Stimulated activated CD4-positive, alpha-beta T cell treated with anti-CD3 and anti-CD28 coated beads, TNF-alpha, amount 100 ng/mL, for 4 hours (primary cell): Measurements from ENCODE around the gene MYO7B.

Experiments
- DNase-seq, 3 experiments: peaks; one replicate each; pipeline ENCODE4 v3.0.0-alpha.2; 2020; ENCODE audit warnings: low read depth in 3 of 3

The MYO7B gene

DNA sequence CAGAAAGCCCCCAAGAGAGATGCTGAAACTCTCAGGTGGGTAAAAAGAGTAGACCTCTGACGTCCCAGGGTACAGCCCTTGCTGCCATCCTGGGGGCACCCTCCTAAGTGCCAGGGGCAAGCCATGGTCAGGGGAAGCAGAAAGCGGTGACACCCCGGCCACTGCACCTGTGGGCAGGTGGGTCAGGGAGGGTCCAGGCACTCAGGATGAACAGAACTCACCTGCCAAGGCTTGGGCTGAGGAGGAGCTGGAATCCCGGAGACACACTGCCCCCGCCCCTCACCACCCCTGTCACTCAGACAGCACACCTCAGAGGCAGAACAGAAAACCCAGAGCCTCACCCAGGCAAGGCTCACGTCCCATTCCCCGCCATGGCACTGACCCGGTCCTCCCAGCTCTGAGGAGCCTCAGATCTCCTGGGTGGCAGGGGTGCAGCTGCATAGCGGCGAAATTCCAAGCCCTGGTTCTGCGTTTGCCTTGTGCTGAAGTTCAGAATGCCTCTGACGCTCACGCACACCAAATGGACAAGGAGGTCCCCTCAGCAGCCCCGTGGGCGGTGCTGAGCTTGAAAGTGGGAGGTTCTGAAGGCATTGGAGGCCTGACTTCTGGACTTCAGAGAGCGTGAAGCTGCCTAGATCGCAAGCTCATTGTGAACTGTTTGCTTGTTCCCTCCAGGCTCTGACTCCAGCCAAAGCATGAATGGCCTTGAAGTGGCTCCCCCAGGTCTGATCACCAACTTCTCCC is 114.7 kb downstream of the MYO7B start:
- DNase-seq, result no peak

DNA sequence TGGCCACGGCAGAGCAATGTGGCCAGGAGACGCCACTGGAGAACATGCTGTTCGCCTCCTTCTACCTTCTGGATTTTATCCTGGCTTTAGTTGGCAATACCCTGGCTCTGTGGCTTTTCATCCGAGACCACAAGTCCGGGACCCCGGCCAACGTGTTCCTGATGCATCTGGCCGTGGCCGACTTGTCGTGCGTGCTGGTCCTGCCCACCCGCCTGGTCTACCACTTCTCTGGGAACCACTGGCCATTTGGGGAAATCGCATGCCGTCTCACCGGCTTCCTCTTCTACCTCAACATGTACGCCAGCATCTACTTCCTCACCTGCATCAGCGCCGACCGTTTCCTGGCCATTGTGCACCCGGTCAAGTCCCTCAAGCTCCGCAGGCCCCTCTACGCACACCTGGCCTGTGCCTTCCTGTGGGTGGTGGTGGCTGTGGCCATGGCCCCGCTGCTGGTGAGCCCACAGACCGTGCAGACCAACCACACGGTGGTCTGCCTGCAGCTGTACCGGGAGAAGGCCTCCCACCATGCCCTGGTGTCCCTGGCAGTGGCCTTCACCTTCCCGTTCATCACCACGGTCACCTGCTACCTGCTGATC is 115.4 kb downstream of the MYO7B start:
- DNase-seq, result no peak

DNA sequence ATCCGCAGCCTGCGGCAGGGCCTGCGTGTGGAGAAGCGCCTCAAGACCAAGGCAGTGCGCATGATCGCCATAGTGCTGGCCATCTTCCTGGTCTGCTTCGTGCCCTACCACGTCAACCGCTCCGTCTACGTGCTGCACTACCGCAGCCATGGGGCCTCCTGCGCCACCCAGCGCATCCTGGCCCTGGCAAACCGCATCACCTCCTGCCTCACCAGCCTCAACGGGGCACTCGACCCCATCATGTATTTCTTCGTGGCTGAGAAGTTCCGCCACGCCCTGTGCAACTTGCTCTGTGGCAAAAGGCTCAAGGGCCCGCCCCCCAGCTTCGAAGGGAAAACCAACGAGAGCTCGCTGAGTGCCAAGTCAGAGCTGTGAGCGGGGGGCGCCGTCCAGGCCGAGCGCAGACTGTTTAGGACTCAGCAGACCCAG is 115.9 kb downstream of the MYO7B start:
- no peak for DNase-seq

- DNase-seq, result no peak
Observed at GRCh38 chr2:127651971-127652550, 116.6 kb downstream of the MYO7B start.

DNA sequence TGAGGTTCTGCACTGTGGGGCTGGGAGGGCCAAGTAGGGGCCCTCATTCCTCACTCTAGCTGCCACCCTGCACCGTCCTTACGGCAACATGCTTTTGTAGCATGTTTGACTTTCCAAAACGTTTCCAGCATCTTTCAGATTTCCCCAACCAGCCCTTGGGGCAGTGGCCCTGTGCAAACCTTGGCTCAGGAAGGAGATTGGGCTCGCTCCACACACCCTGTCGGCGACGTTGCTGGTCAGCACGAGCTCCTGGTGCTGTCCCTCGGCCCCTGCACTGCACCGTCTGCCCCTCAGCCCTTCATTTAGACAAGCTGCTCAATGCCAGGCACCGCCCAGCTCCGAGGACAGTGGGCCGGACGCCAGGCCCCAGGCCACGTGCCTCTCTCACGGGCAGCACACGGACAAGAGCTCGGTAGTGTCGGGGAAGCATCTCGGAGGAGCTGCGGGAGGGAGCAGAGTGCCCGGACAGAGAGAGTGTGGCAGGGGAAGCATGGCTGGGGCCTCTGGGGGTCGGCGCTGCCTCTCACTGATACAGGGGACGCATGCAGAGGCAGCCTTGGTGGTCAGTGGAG is 117.4 kb downstream of the MYO7B start:
- no peak for DNase-seq

- DNase-seq, result no peak
Observed at GRCh38 chr2:127653421-127654083, 118.1 kb downstream of the MYO7B start.

- no peak for DNase-seq
Observed at GRCh38 chr2:127654084-127654837, 118.8 kb downstream of the MYO7B start.

- no peak for DNase-seq
Observed at GRCh38 chr2:127654838-127655175, 119.3 kb downstream of the MYO7B start.

DNA sequence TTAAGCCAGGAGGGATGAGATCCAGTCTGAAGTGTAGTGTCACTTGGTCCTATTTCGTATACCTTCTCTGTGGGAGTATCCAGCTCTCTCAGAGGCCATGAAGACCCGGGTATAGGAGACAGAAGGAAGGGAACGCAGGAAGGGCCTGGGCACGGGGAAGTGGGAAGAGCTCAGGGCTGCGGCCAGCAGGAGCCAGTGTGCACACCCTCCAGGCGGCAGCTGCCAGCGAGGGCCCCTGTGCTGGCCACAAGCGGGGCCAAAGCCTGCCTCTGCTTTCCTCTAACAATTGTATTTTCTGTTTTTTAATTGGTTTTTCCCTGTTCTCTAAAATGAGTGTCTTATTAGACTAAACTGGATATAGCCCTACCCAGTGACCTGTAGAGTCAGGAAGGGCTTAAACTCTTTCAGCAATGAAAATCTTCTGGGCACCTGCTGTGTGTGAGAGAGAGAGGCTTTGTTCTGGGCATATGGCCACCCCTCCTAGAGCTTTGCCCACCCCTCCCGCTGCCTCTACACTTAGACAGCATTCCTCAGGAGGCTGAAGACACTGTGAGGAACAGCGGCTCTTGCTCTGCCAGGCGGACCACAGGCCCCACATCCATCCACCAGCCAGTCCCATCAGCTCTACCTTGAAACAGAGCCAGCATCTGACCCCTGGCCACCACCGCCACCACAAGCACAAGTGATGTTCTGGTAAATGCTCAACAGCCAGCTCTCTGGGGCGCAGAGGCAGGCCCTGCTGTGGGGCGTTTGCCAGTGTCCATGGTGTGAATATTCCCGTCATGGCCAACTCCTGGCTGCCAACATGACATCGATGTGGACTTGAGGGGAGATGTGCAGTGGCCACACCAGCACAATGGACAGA is 120.0 kb downstream of the MYO7B start:
- no peak for DNase-seq

DNA sequence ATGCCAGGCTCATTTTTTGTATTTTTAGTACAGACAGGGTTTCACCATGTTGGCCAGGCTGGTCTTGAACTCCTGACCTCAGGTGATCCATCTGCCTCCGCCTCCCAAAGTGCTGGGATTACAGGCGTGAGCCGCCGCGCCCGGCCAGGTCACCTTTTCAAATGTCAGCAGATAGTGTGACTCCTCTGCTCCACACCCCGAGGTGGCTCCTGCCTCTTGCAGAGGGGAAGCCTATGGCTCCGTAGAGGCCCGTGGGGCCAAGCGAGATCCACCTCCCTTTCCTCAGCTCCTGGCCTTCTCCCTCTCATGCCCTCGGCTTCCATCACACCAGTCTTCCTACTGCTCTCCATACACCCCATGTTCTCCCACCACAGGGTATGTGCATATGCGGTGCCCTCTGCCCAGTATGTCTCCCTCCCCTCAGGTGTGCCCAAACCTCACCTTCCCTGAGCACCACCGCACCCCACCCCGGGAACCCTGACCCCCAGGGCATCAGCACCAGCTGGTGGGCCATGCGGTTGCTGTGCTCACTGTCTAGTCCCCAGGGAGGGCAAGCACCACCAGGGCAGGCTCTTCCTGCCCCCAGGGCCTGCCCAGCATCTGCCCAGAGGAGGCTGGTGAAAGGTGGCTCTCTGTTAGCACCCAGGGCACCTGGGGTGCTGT is 121.2 kb downstream of the MYO7B start:
- DNase-seq, result no peak

DNA sequence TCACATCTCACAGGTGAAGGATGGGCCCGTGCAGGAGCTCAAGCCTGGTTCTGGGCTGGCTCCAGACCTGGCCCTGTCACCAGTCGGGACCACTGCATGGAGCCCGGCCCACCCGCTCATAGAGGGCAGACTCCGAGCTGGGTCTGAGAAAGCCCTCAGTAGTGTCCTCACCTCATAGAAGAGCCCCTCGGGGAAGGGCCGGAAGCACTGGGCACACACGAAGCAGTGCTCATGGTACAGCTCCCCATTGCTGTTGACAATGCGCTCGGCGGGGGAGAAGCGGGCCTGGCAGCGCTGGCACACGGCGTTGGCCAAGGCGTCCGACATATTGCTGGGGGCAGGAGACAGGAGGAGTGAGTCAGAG is 121.7 kb downstream of the MYO7B start:
- DNase-seq, result no peak

GRCh38 chr2:127658146-127658545 is 122.7 kb downstream of the MYO7B start:
- DNase-seq, result no peak

GRCh38 chr2:127658641-127659407 is 123.3 kb downstream of the MYO7B start:
- DNase-seq, result no peak

DNA sequence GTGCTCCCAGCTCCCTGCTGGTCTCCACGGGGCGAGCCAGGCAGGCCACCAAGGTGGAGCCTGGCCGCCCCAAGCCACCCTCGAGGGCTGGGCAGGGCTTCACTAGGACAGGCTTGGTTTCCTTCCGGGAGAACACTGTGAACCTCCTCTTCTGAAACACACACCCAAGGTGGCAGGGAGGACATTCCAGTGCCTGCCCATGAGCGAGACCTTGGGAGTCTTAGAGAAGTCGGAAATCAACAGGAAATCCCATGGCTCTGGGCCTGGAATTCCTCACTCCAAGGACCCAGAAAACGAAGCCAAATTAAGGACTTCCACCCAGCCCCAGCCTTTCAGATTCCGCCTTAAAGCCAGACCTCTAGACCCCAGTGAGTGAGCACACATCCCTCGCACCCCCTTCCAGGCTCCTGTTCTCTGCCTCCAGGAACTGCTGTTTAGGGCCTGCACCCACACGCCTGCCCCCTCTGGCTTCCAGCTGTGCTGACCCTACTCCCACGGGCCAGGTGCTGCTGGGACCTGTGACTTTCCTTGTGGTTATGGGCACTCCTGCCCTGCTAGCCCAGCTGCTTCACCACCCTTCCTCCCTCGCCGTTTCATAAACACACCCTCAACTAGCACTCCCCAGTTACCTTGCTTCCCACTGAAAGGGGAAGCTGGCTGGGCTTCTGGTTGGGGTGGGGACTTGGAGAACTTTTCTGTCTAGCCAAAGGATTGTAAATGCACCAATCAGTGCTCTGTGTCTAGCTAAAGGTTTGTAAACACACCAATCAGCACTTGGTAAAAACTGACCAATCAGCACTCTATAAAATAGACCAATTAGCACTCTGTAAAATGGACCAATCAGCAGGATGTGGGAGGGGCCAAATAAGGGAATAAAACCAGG is 124.2 kb downstream of the MYO7B start:
- no peak for DNase-seq

DNA sequence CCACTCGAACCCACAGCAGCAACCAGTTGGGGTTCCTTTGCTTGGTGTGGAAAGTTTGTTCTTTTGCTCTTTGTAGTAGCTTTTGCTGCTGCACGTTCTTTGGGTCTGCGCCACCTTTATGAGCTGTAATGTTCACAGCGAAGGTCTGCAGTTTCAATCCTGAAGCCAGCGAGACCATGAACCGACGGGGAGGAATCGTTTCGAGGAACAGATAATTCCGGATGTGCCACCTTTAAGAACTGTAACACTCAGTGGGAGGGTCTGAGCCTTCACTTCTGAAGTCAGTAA is 124.8 kb downstream of the MYO7B start:
- DNase-seq, result no peak

DNA sequence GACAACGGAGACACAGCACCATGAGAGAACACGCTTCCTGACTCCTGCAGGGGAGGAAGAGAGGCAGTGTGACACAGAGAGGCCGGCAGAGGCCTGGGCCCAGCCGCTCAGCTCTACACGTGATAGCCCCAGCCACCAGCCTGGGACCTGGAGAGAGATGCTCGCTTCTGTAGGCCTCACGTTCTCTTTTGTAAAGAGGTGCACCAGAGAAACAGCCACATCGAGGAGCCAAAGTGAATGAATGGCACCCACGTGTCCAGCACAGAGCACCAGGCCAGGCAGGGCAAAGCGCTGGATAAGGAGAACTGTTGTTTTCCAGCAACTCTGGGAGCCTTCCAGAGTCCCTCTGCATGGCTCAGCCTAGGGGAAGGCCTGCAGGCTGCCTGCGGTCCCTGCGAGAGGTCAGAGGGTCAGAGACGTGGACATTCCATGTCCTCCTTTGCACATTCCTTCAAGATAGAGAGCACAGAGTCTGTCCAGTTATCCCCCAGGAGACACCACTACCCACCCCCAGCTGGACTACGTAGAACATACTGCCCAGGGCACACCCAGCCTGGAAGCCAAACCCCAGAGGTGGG is 125.7 kb downstream of the MYO7B start:
- DNase-seq, result no peak

DNA sequence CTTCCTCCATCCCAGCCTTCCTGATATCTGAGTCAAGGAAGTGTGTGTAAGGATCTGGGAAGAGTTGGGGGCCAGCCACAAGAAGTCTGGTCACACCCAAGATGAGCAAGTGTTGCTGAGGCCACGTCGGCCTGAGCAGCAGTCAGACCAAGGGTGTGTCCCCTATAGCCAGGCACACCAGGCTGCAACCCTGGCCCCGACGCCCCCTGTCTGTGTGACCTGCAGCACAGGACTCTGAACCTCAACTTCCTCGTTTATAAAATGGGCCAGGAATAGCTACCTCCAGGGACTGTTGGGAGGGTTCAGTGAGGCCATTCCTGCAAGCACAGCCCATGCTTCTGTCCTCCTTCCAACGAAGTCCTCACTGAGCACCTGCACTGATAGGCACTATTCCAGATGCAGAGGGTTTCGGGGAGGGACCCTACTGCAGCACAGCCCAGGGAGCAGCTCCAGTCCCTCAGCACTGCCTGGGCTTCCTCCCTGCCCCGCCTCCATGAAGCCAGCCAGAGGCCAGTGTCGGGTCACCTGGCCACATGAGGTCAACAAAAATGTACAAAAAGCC is 126.5 kb downstream of the MYO7B start:
- DNase-seq, result no peak

GRCh38 chr2:127662937-127663565 is 127.6 kb downstream of the MYO7B start:
- no peak for DNase-seq
